Measurements from ENCODE around the gene GPATCH4. TPM values are rescaled to one million over a fixed set of nuclear protein-coding genes. Genes with fewer than 3 reads are reported as not detected.

GPATCH4 gene
- total and polyA plus RNA-seq, 2 donors (not counting 1 experiment from before 2014, with no cell fraction given), result 11.3 to 38.3 TPM

- peak overlapping the region; percentile 95 for H3K4me2 ChIP-seq (replicated peaks; ENCODE audit: low read depth, low read length, poor library complexity, severe bottlenecking)
- H3K27me3 ChIP-seq (replicated peaks in 1 of 4; ENCODE audit: control extremely low read depth in 1 of 4, control insufficient read depth in 3 of 4, insufficient read depth in 4 of 4, low read length in 3 of 4), result no peaks in the 10 kb centered on the region
- peaks cover 0 to 33% of the 10 kb centered on the region in 2 experiments for H3K36me3 ChIP-seq (replicated peaks in 1 of 2; ENCODE audit: control extremely low read depth in 1 of 2, control insufficient read depth in 1 of 2, extremely low read depth in 1 of 2, insufficient read depth in 2 of 2, low read length in 1 of 2)
- H3K9ac ChIP-seq (ENCODE audit: low read length), result peak overlapping the region; percentile 93
- H4K20me1 ChIP-seq (ENCODE audit: control insufficient read depth, insufficient read depth, low read length, poor library complexity, severe bottlenecking), result no peaks in the 10 kb centered on the region
- Mint-ChIP-seq H3K27me3 (no peaks in the 10 kb centered on the region), H3K9me3 (ENCODE audit: insufficient read depth) (no peaks in the 10 kb centered on the region), H3K4me1 (peaks cover 38% of the 10 kb centered on the region), H3K27ac (peak overlapping the region; percentile 96), H3K4me3 (peak overlapping the region; percentile 97)
- H3K9me3 ChIP-seq (ENCODE audit: control extremely low read depth in 1 of 3, control insufficient read depth in 2 of 3, insufficient read depth in 1 of 3, low read length in 2 of 3), result no peaks in the 10 kb centered on the region
- H3K4me3 ChIP-seq (ENCODE audit: control extremely low read depth in 1 of 5, extremely low read depth in 1 of 5, insufficient read depth in 1 of 5, low read depth in 2 of 5, low read length in 4 of 5), result peak overlapping the region; percentile 85 to 100 (median 99)
- no peak for ATAC-seq (ENCODE audit: low read depth)
- TF ChIP-seq EZH2 (IDR thresholded peaks at IDR 0.05; ENCODE audit: borderline replicate concordance, insufficient read depth, low read depth, low read length, poor library complexity, severe bottlenecking) (no peak), CTCF (IDR thresholded peaks at IDR 0.05) (no peak)
- DNase-seq, result no peak
- H3K4me1 ChIP-seq (ENCODE audit: control insufficient read depth in 2 of 2, insufficient read depth in 2 of 2, low read length in 2 of 2), result peaks cover 22 to 30% of the 10 kb centered on the region in 2 donors
- POLR2A ChIA-PET, result interaction anchor here (1.2 to 2.2 kb wide), 2 partner anchors 9 to 143 kb away, joined by 4 to 8 read pairs; partner anchors contain the start of gene NAXE
- CTCF ChIA-PET, result interaction anchor here (0.8 to 10.9 kb wide), 10 partner anchors 8 to 155 kb away, joined by 3 to 80 read pairs (median 5); partner anchors contain the start of genes MEF2D and NAXE
- intact Hi-C loops (cut with micrococcal nuclease), result loop anchor here (1.0 to 2.0 kb wide), 5 partner anchors 9 to 167 kb away; partner anchors contain the start of genes MEF2D, NAXE and PRCC
- 3% methylated on average over 12 of the region's 13 CpGs for WGBS (ENCODE audit: insufficient coverage)
- peak overlapping the region; percentile 99 for H2AFZ ChIP-seq (ENCODE audit: insufficient read depth, low read depth, low read length, poor library complexity, severe bottlenecking)
- peak overlapping the region; percentile 72 to 83 for H3K27ac ChIP-seq (ENCODE audit: low read length in 2 of 2)
- peaks cover 37% of the 10 kb centered on the region for H3K79me2 ChIP-seq (ENCODE audit: control insufficient read depth, insufficient read depth, low read length)
Observed at GRCh38 chr1:156600733-156601121, 552 bp downstream of the GPATCH4 start.

DNA sequence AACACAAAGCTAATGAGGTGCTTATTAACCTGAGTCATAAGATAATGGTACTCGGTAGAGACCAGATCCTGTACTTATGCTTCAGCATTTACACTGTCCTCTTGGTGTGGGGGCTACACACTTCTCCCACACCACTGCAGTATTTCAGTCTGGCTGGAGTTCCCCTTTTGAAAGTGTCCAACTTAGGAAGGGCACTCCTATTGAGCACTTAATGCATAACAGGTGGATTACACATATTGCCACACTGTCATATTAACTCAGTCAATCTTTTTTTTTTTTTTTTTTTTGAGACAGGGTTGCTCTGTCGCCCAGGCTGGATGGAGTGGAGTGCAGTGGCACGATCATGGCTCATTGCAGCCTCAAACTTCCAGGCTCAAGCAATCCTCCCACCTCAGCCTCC lies 1.5 kb downstream of the GPATCH4 start:
- no peak overlapping the region for H3K4me3 ChIP-seq (ENCODE audit: control extremely low read depth in 1 of 5, extremely low read depth in 1 of 5, insufficient read depth in 1 of 5, low read depth in 2 of 5, low read length in 4 of 5)
- ATAC-seq (ENCODE audit: low read depth) (peak; percentile 56), DNase-seq (peak; percentile 70)
- H3K9me3 ChIP-seq (ENCODE audit: control extremely low read depth in 1 of 3, control insufficient read depth in 2 of 3, insufficient read depth in 1 of 3, low read length in 2 of 3), result no peaks in the 10 kb centered on the region
- intact Hi-C loops (cut with micrococcal nuclease), result loop anchor here (2.0 kb wide), 3 partner anchors 99 to 143 kb away; partner anchors contain the start of gene MEF2D
- peaks cover 37% of the 10 kb centered on the region for H3K79me2 ChIP-seq (ENCODE audit: control insufficient read depth, insufficient read depth, low read length)
- TF ChIP-seq CTCF (IDR thresholded peaks at IDR 0.05) (peak; percentile 53), EZH2 (IDR thresholded peaks at IDR 0.05; ENCODE audit: borderline replicate concordance, insufficient read depth, low read depth, low read length, poor library complexity, severe bottlenecking) (no peak)
- H3K9ac ChIP-seq (ENCODE audit: low read length), result no peak overlapping the region
- peak overlapping the region; percentile 95 for H3K4me2 ChIP-seq (replicated peaks; ENCODE audit: low read depth, low read length, poor library complexity, severe bottlenecking)
- no peaks in the 10 kb centered on the region for H3K27me3 ChIP-seq (replicated peaks in 1 of 4; ENCODE audit: control extremely low read depth in 1 of 4, control insufficient read depth in 3 of 4, insufficient read depth in 4 of 4, low read length in 3 of 4)
- Mint-ChIP-seq H3K27me3 (no peaks in the 10 kb centered on the region), H3K27ac (peak overlapping the region; percentile 63), H3K9me3 (ENCODE audit: insufficient read depth) (no peaks in the 10 kb centered on the region), H3K4me3 (peak overlapping the region; percentile 97), H3K4me1 (peaks cover 39% of the 10 kb centered on the region)
- peaks cover 22 to 24% of the 10 kb centered on the region in 2 donors for H3K4me1 ChIP-seq (ENCODE audit: control insufficient read depth in 2 of 2, insufficient read depth in 2 of 2, low read length in 2 of 2)
- H3K36me3 ChIP-seq (replicated peaks in 1 of 2; ENCODE audit: control extremely low read depth in 1 of 2, control insufficient read depth in 1 of 2, extremely low read depth in 1 of 2, insufficient read depth in 2 of 2, low read length in 1 of 2), result peaks cover 0 to 41% of the 10 kb centered on the region in 2 experiments
- ChIA-PET CTCF (interaction anchor here (0.6 to 10.9 kb wide), 10 partner anchors 9 to 214 kb away, joined by 3 to 80 read pairs (median 4); partner anchors contain the start of gene MEF2D), POLR2A (interaction anchor here (0.7 to 0.9 kb wide), 3 partner anchors 28 to 134 kb away, joined by 3 to 8 read pairs (median 7); partner anchors contain the start of gene MEF2D)
- no CpG with 5 or more reads among the region's 3 CpGs for WGBS (ENCODE audit: insufficient coverage)
- no peaks in the 10 kb centered on the region for H4K20me1 ChIP-seq (ENCODE audit: control insufficient read depth, insufficient read depth, low read length, poor library complexity, severe bottlenecking)
- H2AFZ ChIP-seq (ENCODE audit: insufficient read depth, low read depth, low read length, poor library complexity, severe bottlenecking), result no peak overlapping the region
- H3K27ac ChIP-seq (ENCODE audit: low read length in 2 of 2), result peak overlapping the region in 1 of 2 donors; percentile 83
